ENCODE results near the gene TOE1. TPM values are rescaled to one million over a fixed set of nuclear protein-coding genes. Genes with fewer than 3 reads are reported as not detected.

Gene TOE1
- total and polyA plus RNA-seq, 9 of the 15 experiments (the other 6 are each of a cell fraction or from before 2014, with no cell fraction given) = 32.1 to 85.7 (median 38.0) TPM

DNA sequence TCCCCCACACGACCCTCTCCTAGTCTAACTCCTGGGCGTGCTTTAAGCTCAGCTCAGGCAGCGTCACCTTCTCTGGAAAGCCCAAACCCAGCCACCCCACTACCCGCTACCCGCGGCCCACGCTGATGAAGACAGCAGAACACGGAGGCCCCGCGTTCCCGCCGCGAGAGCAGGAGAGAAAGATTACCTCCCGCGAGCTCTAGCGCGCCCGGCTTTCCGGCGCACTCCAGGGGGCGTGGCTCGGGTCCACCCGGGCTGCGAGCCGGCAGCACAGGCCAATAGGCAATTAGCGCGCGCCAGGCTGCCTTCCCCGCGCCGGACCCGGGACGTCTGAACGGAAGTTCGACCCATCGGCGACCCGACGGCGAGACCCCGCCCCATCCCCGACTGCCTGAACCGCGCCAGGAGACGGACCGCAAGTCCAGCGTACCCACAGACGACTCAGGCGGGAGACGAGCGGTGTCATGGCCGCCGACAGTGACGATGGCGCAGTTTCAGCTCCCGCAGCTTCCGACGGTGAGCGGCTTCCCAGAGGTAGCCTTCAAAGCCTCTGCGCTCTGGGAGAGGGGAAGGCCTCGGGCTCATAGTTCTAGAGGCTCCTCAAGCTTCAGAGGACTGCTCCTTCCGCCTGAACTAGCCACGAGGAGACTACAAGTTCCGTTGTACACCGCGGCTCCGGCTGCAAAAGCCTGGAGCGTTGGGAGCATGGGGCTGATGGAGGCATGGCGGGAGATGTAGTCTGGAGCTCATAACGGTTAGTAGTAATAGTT is at the start of gene TOE1, which contains the start of gene MUTYH (continued):
- TF ChIP-seq, protein P1, sequence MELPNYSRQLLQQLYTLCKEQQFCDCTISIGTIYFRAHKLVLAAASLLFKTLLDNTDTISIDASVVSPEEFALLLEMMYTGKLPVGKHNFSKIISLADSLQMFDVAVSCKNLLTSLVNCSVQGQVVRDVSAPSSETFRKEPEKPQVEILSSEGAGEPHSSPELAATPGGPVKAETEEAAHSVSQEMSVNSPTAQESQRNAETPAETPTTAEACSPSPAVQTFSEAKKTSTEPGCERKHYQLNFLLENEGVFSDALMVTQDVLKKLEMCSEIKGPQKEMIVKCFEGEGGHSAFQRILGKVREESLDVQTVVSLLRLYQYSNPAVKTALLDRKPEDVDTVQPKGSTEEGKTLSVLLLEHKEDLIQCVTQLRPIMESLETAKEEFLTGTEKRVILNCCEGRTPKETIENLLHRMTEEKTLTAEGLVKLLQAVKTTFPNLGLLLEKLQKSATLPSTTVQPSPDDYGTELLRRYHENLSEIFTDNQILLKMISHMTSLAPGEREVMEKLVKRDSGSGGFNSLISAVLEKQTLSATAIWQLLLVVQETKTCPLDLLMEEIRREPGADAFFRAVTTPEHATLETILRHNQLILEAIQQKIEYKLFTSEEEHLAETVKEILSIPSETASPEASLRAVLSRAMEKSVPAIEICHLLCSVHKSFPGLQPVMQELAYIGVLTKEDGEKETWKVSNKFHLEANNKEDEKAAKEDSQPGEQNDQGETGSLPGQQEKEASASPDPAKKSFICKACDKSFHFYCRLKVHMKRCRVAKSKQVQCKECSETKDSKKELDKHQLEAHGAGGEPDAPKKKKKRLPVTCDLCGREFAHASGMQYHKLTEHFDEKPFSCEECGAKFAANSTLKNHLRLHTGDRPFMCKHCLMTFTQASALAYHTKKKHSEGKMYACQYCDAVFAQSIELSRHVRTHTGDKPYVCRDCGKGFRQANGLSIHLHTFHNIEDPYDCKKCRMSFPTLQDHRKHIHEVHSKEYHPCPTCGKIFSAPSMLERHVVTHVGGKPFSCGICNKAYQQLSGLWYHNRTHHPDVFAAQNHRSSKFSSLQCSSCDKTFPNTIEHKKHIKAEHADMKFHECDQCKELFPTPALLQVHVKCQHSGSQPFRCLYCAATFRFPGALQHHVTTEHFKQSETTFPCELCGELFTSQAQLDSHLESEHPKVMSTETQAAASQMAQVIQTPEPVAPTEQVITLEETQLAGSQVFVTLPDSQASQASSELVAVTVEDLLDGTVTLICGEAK (IDR thresholded peaks at IDR 0.05) = peak; percentile 86
- TF ChIP-seq, protein P1 (CRISPR knock-in tag; IDR thresholded peaks at IDR 0.05) = no peak
- peak; percentile 61 for TF ChIP-seq SMAD1 (IDR thresholded peaks at IDR 0.05; ENCODE audit: low read depth, low read length, partially characterized antibody)
- TF ChIP-seq, protein P2, sequence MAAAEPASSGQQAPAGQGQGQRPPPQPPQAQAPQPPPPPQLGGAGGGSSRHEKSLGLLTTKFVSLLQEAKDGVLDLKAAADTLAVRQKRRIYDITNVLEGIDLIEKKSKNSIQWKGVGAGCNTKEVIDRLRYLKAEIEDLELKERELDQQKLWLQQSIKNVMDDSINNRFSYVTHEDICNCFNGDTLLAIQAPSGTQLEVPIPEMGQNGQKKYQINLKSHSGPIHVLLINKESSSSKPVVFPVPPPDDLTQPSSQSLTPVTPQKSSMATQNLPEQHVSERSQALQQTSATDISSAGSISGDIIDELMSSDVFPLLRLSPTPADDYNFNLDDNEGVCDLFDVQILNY (CRISPR knock-in tag; IDR thresholded peaks at IDR 0.05) = peak; percentile 76; the same call in 1 of the 2 replicates
- peak; percentile 4; the same call in 1 of the 2 replicates for TF ChIP-seq NFE2 (IDR thresholded peaks at IDR 0.05; ENCODE audit: low read depth)
- TF ChIP-seq MECOM (CRISPR knock-in tag; IDR thresholded peaks at IDR 0.05) = no peak
- TF ChIP-seq TCF7 (IDR thresholded peaks at IDR 0.05; ENCODE audit: borderline replicate concordance) = 0 out of 2 replicates have a peak, but pooled peaks have one; percentile 4
- TF ChIP-seq POLR2A (conservative IDR thresholded peaks at IDR 0.05) = peak; percentile 99
- TF ChIP-seq SMC3 (conservative IDR thresholded peaks at IDR 0.05; ENCODE audit: insufficient read depth, low read depth, low read length) = no peak
- TF ChIP-seq, protein P3, sequence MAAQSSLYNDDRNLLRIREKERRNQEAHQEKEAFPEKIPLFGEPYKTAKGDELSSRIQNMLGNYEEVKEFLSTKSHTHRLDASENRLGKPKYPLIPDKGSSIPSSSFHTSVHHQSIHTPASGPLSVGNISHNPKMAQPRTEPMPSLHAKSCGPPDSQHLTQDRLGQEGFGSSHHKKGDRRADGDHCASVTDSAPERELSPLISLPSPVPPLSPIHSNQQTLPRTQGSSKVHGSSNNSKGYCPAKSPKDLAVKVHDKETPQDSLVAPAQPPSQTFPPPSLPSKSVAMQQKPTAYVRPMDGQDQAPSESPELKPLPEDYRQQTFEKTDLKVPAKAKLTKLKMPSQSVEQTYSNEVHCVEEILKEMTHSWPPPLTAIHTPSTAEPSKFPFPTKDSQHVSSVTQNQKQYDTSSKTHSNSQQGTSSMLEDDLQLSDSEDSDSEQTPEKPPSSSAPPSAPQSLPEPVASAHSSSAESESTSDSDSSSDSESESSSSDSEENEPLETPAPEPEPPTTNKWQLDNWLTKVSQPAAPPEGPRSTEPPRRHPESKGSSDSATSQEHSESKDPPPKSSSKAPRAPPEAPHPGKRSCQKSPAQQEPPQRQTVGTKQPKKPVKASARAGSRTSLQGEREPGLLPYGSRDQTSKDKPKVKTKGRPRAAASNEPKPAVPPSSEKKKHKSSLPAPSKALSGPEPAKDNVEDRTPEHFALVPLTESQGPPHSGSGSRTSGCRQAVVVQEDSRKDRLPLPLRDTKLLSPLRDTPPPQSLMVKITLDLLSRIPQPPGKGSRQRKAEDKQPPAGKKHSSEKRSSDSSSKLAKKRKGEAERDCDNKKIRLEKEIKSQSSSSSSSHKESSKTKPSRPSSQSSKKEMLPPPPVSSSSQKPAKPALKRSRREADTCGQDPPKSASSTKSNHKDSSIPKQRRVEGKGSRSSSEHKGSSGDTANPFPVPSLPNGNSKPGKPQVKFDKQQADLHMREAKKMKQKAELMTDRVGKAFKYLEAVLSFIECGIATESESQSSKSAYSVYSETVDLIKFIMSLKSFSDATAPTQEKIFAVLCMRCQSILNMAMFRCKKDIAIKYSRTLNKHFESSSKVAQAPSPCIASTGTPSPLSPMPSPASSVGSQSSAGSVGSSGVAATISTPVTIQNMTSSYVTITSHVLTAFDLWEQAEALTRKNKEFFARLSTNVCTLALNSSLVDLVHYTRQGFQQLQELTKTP (IDR thresholded peaks at IDR 0.05; ENCODE audit: low read depth in 1 of 2, partially characterized antibody in 2 of 2) = peak; percentile 76 to 96
- TF ChIP-seq NFE2L1 (tag; IDR thresholded peaks at IDR 0.05; ENCODE audit: borderline replicate concordance, low read depth) = no peak
- TF ChIP-seq MCM5 (IDR thresholded peaks at IDR 0.05; ENCODE audit: low read depth) = no peak
- TF ChIP-seq ZBTB8A (IDR thresholded peaks at IDR 0.05; ENCODE audit: partially characterized antibody) = no peak
- TF ChIP-seq NFATC3 (IDR thresholded peaks at IDR 0.05) = no peak

Measured in K562 (cell line).